SK-N-SH (cell line): ENCODE results near the gene LAMP5. TPM values are rescaled to one million over a fixed set of nuclear protein-coding genes. Genes with fewer than 3 reads are reported as not detected.

ENCODE experiments used
- CTCF ChIA-PET: fragments of 300-600, 350-600 bp; formaldehyde crosslinking; extraction: SDS; loops from one replicate; lab custom pipeline; 2021; lab: Yijun Ruan, JAX
- POLR2A ChIA-PET: fragments of 350-600 bp; sonication (Branson Sonifier 250); formaldehyde crosslinking; extraction: SDS; loops from one replicate; lab custom pipeline; 2020; ENCODE audit warnings: antibody characterized with exemption, inconsistent platforms; lab: Yijun Ruan, JAX
- DNase-seq: peaks from one replicate; pipeline ENCODE4 v3.0.0; 2012
- H2AFZ ChIP-seq: fragments of 200-600 bp; sonication (generic); 2 replicates; pipeline ENCODE4 v1.8.1; 2016; ENCODE audit warnings: antibody characterized with exemption, mild to moderate bottlenecking, low read depth
- H3F3A ChIP-seq: fragments of 200-600 bp; sonication (generic); replicated peaks from 2 replicates; pipeline ENCODE3; 2016; ENCODE audit warnings: antibody characterized with exemption, mild to moderate bottlenecking; ENCODE audit not compliant: insufficient read depth
- H3K27ac ChIP-seq, 2 experiments: fragments of 200-500 bp in 1 of 2; fragments of 200-600 bp in 1 of 2; sonication (Bioruptor generic) in 1 of 2; sonication (generic), shearing (Covaris generic) in 1 of 2; 2 replicates each; pipeline versions ENCODE4 v1.5.1 to v1.6.1; 2014 to 2016; ENCODE audit warnings: low read depth in 2 of 2, inconsistent platforms in 1 of 2, low read length in 1 of 2, mild to moderate bottlenecking in 1 of 2, mixed read lengths in 1 of 2
- H3K27me3 ChIP-seq: fragments of 200-600 bp; sonication (generic), shearing (Covaris generic); 2 replicates; pipeline ENCODE4 v1.6.1; 2016; ENCODE audit warnings: mixed run types; ENCODE audit not compliant: insufficient read depth
- H3K36me3 ChIP-seq, 2 experiments: fragments of 200-500 bp in 1 of 2; fragments of 200-600 bp in 1 of 2; sonication (Bioruptor generic) in 1 of 2; sonication (generic) in 1 of 2; replicated peaks in 1 of 2; 2 replicates each; pipeline versions ENCODE3 to v1.5.1; 2014 to 2016; ENCODE audit warnings: low read length in 1 of 2, mild to moderate bottlenecking in 1 of 2; ENCODE audit not compliant: insufficient read depth in 2 of 2, control insufficient read depth in 1 of 2
- H3K4me1 ChIP-seq, 2 experiments: fragments of 200-500 bp in 1 of 2; fragments of 200-600 bp in 1 of 2; sonication (Bioruptor generic) in 1 of 2; sonication (generic), shearing (Covaris generic) in 1 of 2; 2 replicates each; pipeline versions ENCODE4 v1.5.1 to v1.6.1; 2014 to 2016; ENCODE audit warnings: low read depth in 1 of 2, low read length in 1 of 2, mixed run types in 1 of 2; ENCODE audit not compliant: insufficient read depth in 2 of 2, control insufficient read depth in 1 of 2
- H3K4me2 ChIP-seq: fragments of 200-600 bp; sonication (generic), shearing (Covaris generic); 2 replicates; pipeline ENCODE4 v1.6.1; 2017; ENCODE audit warnings: mixed run types
- H3K4me3 ChIP-seq, 2 experiments: fragments of 200-500 bp in 1 of 2; fragments of 200-600 bp in 1 of 2; sonication (Bioruptor generic) in 1 of 2; sonication (generic), shearing (Covaris generic) in 1 of 2; 2 replicates each; pipeline versions ENCODE4 v1.5.1 to v1.8.1; 2014 to 2016; ENCODE audit warnings: low read depth in 2 of 2, inconsistent platforms in 1 of 2, low read length in 1 of 2, mild to moderate bottlenecking in 1 of 2, mixed read lengths in 1 of 2, moderate library complexity in 1 of 2
- H3K79me2 ChIP-seq: fragments of 200-600 bp; sonication (generic); 2 replicates; pipeline ENCODE4 v1.8.1; 2017; ENCODE audit warnings: mild to moderate bottlenecking; ENCODE audit not compliant: insufficient read depth
- H3K9ac ChIP-seq: fragments of 200-600 bp; sonication (generic); 2 replicates; pipeline ENCODE4 v1.6.1; 2017; ENCODE audit warnings: mixed run types
- H3K9me2 ChIP-seq: fragments of 200-600 bp; sonication (generic); 2 replicates; pipeline ENCODE4 v1.6.1; 2017; ENCODE audit warnings: mixed run types
- H3K9me3 ChIP-seq: fragments of 200-600 bp; sonication (generic); 2 replicates; pipeline ENCODE4 v1.6.1; 2017; ENCODE audit warnings: mixed run types, mild to moderate bottlenecking, moderate library complexity
- H4K20me1 ChIP-seq: fragments of 200-600 bp; sonication (generic); 2 replicates; pipeline ENCODE4 v1.6.1; 2017; ENCODE audit warnings: mild to moderate bottlenecking, mixed run types; ENCODE audit not compliant: insufficient read depth
- FOSL2 ChIP-seq: IDR thresholded peaks from 2 replicates; pipeline ENCODE4 v1.4.0; 2012; ENCODE audit warnings: low read depth, mild to moderate bottlenecking, moderate library complexity, borderline replicate concordance
- FOXJ3 ChIP-seq: sonication (generic); formaldehyde crosslinking; IDR thresholded peaks from 2 replicates; pipeline ENCODE4 v1.5.1; 2020; ENCODE audit warnings: mild to moderate bottlenecking, missing genetic modification reagents
- FOXM1 ChIP-seq: IDR thresholded peaks from 2 replicates; pipeline ENCODE4 v1.4.0; 2012; ENCODE audit warnings: low read depth, mild to moderate bottlenecking
- IRF3 ChIP-seq: fragments of 150-350 bp; IDR thresholded peaks from 2 replicates; pipeline ENCODE4 v1.6.1; 2016; ENCODE audit warnings: mild to moderate bottlenecking, low read depth, low read length
- JUND ChIP-seq: IDR thresholded peaks from 2 replicates; pipeline ENCODE4 v1.4.0; 2012
- MEF2A ChIP-seq: IDR thresholded peaks from 2 replicates; pipeline ENCODE4 v1.4.0; 2012; ENCODE audit warnings: low read depth, borderline replicate concordance
- MXI1 ChIP-seq: IDR thresholded peaks from 2 replicates; pipeline ENCODE4 v1.6.1; 2012; ENCODE audit warnings: mild to moderate bottlenecking, low read depth, low read length, improper control_type of control experiment
- NFIC ChIP-seq: IDR thresholded peaks from 2 replicates; pipeline ENCODE4 v1.4.0; 2012; ENCODE audit warnings: borderline replicate concordance
- NRF1 ChIP-seq: IDR thresholded peaks from 2 replicates; pipeline ENCODE4 v1.6.1; 2012; ENCODE audit warnings: low read depth, mild to moderate bottlenecking, low read length
- POLR2AphosphoS5 ChIP-seq: IDR thresholded peaks from 2 replicates; pipeline ENCODE4 v1.6.1; 2012; ENCODE audit warnings: low read depth, low read length
- RCOR1 ChIP-seq: fragments of 150-350 bp; IDR thresholded peaks from 2 replicates; pipeline ENCODE4 v1.6.1; 2017; ENCODE audit warnings: antibody characterized with exemption, low read length
- RFX5 ChIP-seq: IDR thresholded peaks from 2 replicates; pipeline ENCODE4 v1.6.1; 2012; ENCODE audit warnings: mild to moderate bottlenecking, improper control_type of control experiment, low read length
- RXRA ChIP-seq: IDR thresholded peaks from 2 replicates; pipeline ENCODE4 v1.4.0; 2012; ENCODE audit warnings: low read depth, mild to moderate bottlenecking, borderline replicate concordance
- SIN3A ChIP-seq: IDR thresholded peaks from 2 replicates; pipeline ENCODE4 v1.6.1; 2012; ENCODE audit warnings: low read depth, mild to moderate bottlenecking, low read length, moderate library complexity, borderline replicate concordance
- SMC3 ChIP-seq: IDR thresholded peaks from 2 replicates; pipeline ENCODE4 v1.6.1; 2012; ENCODE audit warnings: low read depth, low read length, improper control_type of control experiment
- TAF1 ChIP-seq: IDR thresholded peaks from 2 replicates; pipeline ENCODE4 v1.6.1; 2012; ENCODE audit warnings: low read depth, mild to moderate bottlenecking, low read length, moderate library complexity, borderline replicate concordance
- TCF12 ChIP-seq: IDR thresholded peaks from 2 replicates; pipeline ENCODE4 v1.4.0; 2012
- USF1 ChIP-seq: IDR thresholded peaks from 2 replicates; pipeline ENCODE4 v1.4.0; 2012; ENCODE audit warnings: low read depth, borderline replicate concordance
- YY1 ChIP-seq: IDR thresholded peaks from 2 replicates; pipeline ENCODE4 v1.4.0; 2012; ENCODE audit warnings: low read depth, mild to moderate bottlenecking
- ZBTB33 ChIP-seq: IDR thresholded peaks from 2 replicates; pipeline ENCODE4 v1.4.0; 2012; ENCODE audit warnings: low read depth, borderline replicate concordance
- WGBS: methylation state at CpG from one replicate; pipeline ENCODE4 v1.1.6; 2017; ENCODE audit warnings: low lambda C conversion rate; 5-methylcytosine and 5-hydroxymethylcytosine counted together
- polyA plus RNA-seq, 3 experiments: library from polyadenylated mRNA; depleted of rRNA; stranded (reverse); fragments of >200 nt; gene quantifications; 2 replicates each; pipeline ENCODE4 v1.2.3, GENCODE V29; 2012
- TF ChIP-seq, protein P1 (sequence below): IDR thresholded peaks from 2 replicates; pipeline ENCODE4 v1.6.1; 2012; ENCODE audit warnings: mild to moderate bottlenecking, low read depth, low read length, moderate library complexity

LAMP5 gene
- polyA plus RNA-seq, 1 of the 3 experiments (the other 2 are of a cell fraction): 4.8 TPM

- POLR2A ChIA-PET: no interaction called here
- H3K9ac ChIP-seq: no peak overlapping the region
- 76% methylated on average over 3 of the region's 3 CpGs for WGBS
These were observed 60.4 kb downstream of the LAMP5 start for GRCh38 chr20:9574776-9575175.

DNA sequence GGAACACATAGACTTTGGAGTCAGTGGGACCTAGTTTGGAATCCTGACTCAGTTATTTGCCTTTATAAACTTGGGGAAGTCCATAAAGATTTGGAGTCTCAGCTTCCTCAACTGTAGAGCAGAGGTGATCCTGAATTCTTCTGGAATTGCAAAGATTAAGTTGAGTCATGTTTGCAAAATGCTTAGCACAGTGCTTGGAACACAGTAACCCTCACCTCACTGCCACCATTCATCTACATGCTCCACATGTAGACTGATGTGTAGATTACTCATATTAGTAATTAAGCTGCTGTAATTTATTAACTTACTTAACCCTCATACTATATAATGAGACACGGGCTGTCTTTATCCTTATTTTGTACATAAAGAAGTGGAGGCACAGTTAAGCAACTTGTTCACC, 61.4 kb downstream of the LAMP5 start:
- WGBS: 86% methylated on average over 1 of the region's 1 CpG
- no peak overlapping the region for H3K4me3 ChIP-seq
- no peaks in the 10 kb centered on the region for H3K9me2 ChIP-seq
- H3K27ac ChIP-seq: no peak overlapping the region
- no peaks in the 10 kb centered on the region for H3K27me3 ChIP-seq
- no peaks in the 10 kb centered on the region for H3K36me3 ChIP-seq
- no peak for DNase-seq
- no peak overlapping the region for H2AFZ ChIP-seq
- no peaks in the 10 kb centered on the region for H3F3A ChIP-seq
- no peaks in the 10 kb centered on the region for H3K9me3 ChIP-seq
- H3K79me2 ChIP-seq: no peaks in the 10 kb centered on the region
- H3K9ac ChIP-seq: no peak overlapping the region
- CTCF ChIA-PET: interaction anchor here (1.8 to 3.0 kb wide), 2 partner anchors 9 to 168 kb away, joined by 6 to 13 read pairs; no protein-coding TSS in a partner anchor
- no peak overlapping the region for H3K4me2 ChIP-seq
- no peaks in the 10 kb centered on the region for H4K20me1 ChIP-seq
- peaks cover 0 to 24% of the 10 kb centered on the region in 2 experiments; a peak in 2 of 4 replicates for H3K4me1 ChIP-seq
- POLR2A ChIA-PET: no interaction called here
- TF ChIP-seq FOXM1: no peak
- TF ChIP-seq, protein P1, sequence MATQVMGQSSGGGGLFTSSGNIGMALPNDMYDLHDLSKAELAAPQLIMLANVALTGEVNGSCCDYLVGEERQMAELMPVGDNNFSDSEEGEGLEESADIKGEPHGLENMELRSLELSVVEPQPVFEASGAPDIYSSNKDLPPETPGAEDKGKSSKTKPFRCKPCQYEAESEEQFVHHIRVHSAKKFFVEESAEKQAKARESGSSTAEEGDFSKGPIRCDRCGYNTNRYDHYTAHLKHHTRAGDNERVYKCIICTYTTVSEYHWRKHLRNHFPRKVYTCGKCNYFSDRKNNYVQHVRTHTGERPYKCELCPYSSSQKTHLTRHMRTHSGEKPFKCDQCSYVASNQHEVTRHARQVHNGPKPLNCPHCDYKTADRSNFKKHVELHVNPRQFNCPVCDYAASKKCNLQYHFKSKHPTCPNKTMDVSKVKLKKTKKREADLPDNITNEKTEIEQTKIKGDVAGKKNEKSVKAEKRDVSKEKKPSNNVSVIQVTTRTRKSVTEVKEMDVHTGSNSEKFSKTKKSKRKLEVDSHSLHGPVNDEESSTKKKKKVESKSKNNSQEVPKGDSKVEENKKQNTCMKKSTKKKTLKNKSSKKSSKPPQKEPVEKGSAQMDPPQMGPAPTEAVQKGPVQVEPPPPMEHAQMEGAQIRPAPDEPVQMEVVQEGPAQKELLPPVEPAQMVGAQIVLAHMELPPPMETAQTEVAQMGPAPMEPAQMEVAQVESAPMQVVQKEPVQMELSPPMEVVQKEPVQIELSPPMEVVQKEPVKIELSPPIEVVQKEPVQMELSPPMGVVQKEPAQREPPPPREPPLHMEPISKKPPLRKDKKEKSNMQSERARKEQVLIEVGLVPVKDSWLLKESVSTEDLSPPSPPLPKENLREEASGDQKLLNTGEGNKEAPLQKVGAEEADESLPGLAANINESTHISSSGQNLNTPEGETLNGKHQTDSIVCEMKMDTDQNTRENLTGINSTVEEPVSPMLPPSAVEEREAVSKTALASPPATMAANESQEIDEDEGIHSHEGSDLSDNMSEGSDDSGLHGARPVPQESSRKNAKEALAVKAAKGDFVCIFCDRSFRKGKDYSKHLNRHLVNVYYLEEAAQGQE: no peak
- TF ChIP-seq RFX5: no peak
- no peak for TF ChIP-seq USF1
- no peak for TF ChIP-seq SMC3
- no peak for TF ChIP-seq FOXJ3 (CRISPR knock-in tag)
- TF ChIP-seq NFIC: no peak
- no peak for TF ChIP-seq RXRA
- no peak for TF ChIP-seq TAF1
- TF ChIP-seq YY1: no peak
- no peak for TF ChIP-seq SIN3A
- no peak for TF ChIP-seq POLR2AphosphoS5
- no peak for TF ChIP-seq MEF2A
- no peak for TF ChIP-seq MXI1
- no peak for TF ChIP-seq TCF12
- TF ChIP-seq JUND: no peak
- no peak for TF ChIP-seq ZBTB33

More at GRCh38 chr20:9574776-9575175, 60.4 kb downstream of the LAMP5 start:
- H3K79me2 ChIP-seq: no peaks in the 10 kb centered on the region
- H3K27me3 ChIP-seq: no peaks in the 10 kb centered on the region
- CTCF ChIA-PET: interaction anchor here (3.0 to 5.5 kb wide), 2 partner anchors 35 to 167 kb away, joined by 13 to 36 read pairs; no protein-coding TSS in a partner anchor
- H3K4me2 ChIP-seq: no peak overlapping the region
- no peaks in the 10 kb centered on the region for H4K20me1 ChIP-seq
- H3K9me2 ChIP-seq: no peaks in the 10 kb centered on the region
- H3K36me3 ChIP-seq: no peaks in the 10 kb centered on the region
- peaks cover 0 to 28% of the 10 kb centered on the region in 2 experiments; a peak in 2 of 4 replicates for H3K4me1 ChIP-seq
- DNase-seq: no peak
- H3K4me3 ChIP-seq: no peak overlapping the region
- H3F3A ChIP-seq: no peaks in the 10 kb centered on the region
- H3K27ac ChIP-seq: no peak overlapping the region
- no peak for TF ChIP-seq MXI1
- TF ChIP-seq NFIC: no peak
- no peak for TF ChIP-seq IRF3
- no peak for TF ChIP-seq RCOR1
- no peak for TF ChIP-seq NRF1
- TF ChIP-seq RXRA: no peak
- TF ChIP-seq SMC3: no peak
- TF ChIP-seq TCF12: no peak
- no peak for TF ChIP-seq FOSL2
- H3K9me3 ChIP-seq: no peaks in the 10 kb centered on the region
- no peak overlapping the region for H2AFZ ChIP-seq
